IMR-90 (cell line): Measurements from ENCODE around the gene LRP1B. TPM values are rescaled to one million over a fixed set of nuclear protein-coding genes. Genes with fewer than 3 reads are reported as not detected.

Experiments used
- ATAC-seq: fragments of 200-7000 bp; cut with Tn5 transposase; 2 replicates; pipeline ENCODE4 v1.9.1; 2020; ENCODE audit warnings: low read depth, mild to moderate bottlenecking, moderate library complexity
- BruUV-seq: library from RNA; stranded (reverse); fragments of 400-500 nt; replicated peaks from 2 replicates; lab custom pipeline; 2021; lab: Mats Ljungman, UMichigan
- CTCF ChIA-PET: fragments of 300-600 bp; formaldehyde crosslinking; extraction: SDS; loops from one replicate; lab custom pipeline; 2021; ENCODE audit warnings: antibody characterized with exemption; lab: Yijun Ruan, JAX
- POLR2A ChIA-PET: fragments of 300-600 bp; sonication (Branson Sonifier 250); formaldehyde crosslinking; loops from one replicate; lab custom pipeline; 2022; ENCODE audit warnings: antibody characterized with exemption; ENCODE audit not compliant: unreplicated experiment; lab: Charles Lee
- DNase-seq: peaks from one replicate; pipeline ENCODE4 v3.0.0; 2013
- H2AFZ ChIP-seq: replicated peaks from 2 replicates; pipeline ENCODE3; 2013; ENCODE audit warnings: low read length, mild to moderate bottlenecking; ENCODE audit not compliant: poor library complexity
- H2AK5ac ChIP-seq: 2 replicates; pipeline ENCODE4 v1.6.1; 2013; ENCODE audit warnings: low read depth, low read length, inconsistent platforms
- H2AK9ac ChIP-seq: replicated peaks from 2 replicates; pipeline ENCODE3; 2013; ENCODE audit warnings: mild to moderate bottlenecking, low read depth, low read length, moderate library complexity; ENCODE audit not compliant: poor library complexity
- H2BK120ac ChIP-seq: 2 replicates; pipeline ENCODE4 v1.6.1; 2013; ENCODE audit warnings: low read depth, low read length, inconsistent platforms
- H2BK15ac ChIP-seq: 3 replicates; pipeline ENCODE4 v1.6.1; 2013; ENCODE audit warnings: low read depth, low read length, inconsistent platforms
- H2BK20ac ChIP-seq: 2 replicates; pipeline ENCODE4 v1.6.1; 2013; ENCODE audit warnings: low read depth, mild to moderate bottlenecking, inconsistent platforms, low read length, moderate library complexity
- H2BK5ac ChIP-seq: 2 replicates; pipeline ENCODE4 v1.6.1; 2013; ENCODE audit warnings: mild to moderate bottlenecking, low read depth, low read length, inconsistent platforms; ENCODE audit not compliant: poor library complexity, severe bottlenecking
- H3K14ac ChIP-seq: replicated peaks from 2 replicates; pipeline ENCODE4 v1.6.1; 2013; ENCODE audit warnings: low read depth, low read length, inconsistent platforms
- H3K18ac ChIP-seq: 2 replicates; pipeline ENCODE4 v1.6.1; 2013; ENCODE audit warnings: low read depth, low read length, control low read depth
- H3K23ac ChIP-seq: 2 replicates; pipeline ENCODE4 v1.6.1; 2013; ENCODE audit warnings: low read depth, low read length, inconsistent platforms
- H3K27ac ChIP-seq: 2 replicates; pipeline ENCODE4 v1.5.1; 2013; ENCODE audit warnings: mild to moderate bottlenecking, control low read depth, low read length; ENCODE audit not compliant: insufficient read depth
- H3K27me3 ChIP-seq: 2 replicates; pipeline ENCODE4 v1.6.1; 2013; ENCODE audit warnings: low read length; ENCODE audit not compliant: control insufficient read depth, insufficient read depth
- H3K36me3 ChIP-seq: 2 replicates; pipeline ENCODE4 v1.6.1; 2013; ENCODE audit warnings: low read length, mixed read lengths; ENCODE audit not compliant: control insufficient read depth, insufficient read depth
- H3K4ac ChIP-seq: 2 replicates; pipeline ENCODE4 v1.6.1; 2013; ENCODE audit warnings: low read depth, low read length, inconsistent platforms
- H3K4me1 ChIP-seq: 2 replicates; pipeline ENCODE4 v1.6.1; 2013; ENCODE audit warnings: low read length, mixed read lengths; ENCODE audit not compliant: control insufficient read depth, insufficient read depth
- H3K4me2 ChIP-seq: 2 replicates; pipeline ENCODE4 v1.6.1; 2013; ENCODE audit warnings: low read depth, mild to moderate bottlenecking, control low read depth, low read length, moderate library complexity
- H3K4me3 ChIP-seq: 2 replicates; pipeline ENCODE4 v1.5.1; 2013; ENCODE audit warnings: low read depth, mild to moderate bottlenecking, control low read depth, low read length, moderate library complexity; ENCODE audit not compliant: insufficient read depth
- H3K56ac ChIP-seq: 2 replicates; pipeline ENCODE4 v1.6.1; 2013; ENCODE audit warnings: low read length, inconsistent platforms; ENCODE audit not compliant: insufficient read depth; ENCODE audit errors: extremely low read depth
- H3K79me1 ChIP-seq, 2 experiments: 2 replicates each; pipeline ENCODE4 v1.6.1; 2013; ENCODE audit warnings: low read length in 2 of 2, inconsistent platforms in 1 of 2, low read depth in 1 of 2
- H3K9ac ChIP-seq: 2 replicates; pipeline ENCODE4 v1.6.1; 2013; ENCODE audit warnings: low read depth, low read length, control low read depth
- H3K9me1 ChIP-seq: 2 replicates; pipeline ENCODE4 v1.6.1; 2013; ENCODE audit warnings: low read length, inconsistent platforms; ENCODE audit not compliant: insufficient read depth
- H3K9me3 ChIP-seq: 2 replicates; pipeline ENCODE4 v1.6.1; 2013; ENCODE audit warnings: low read length; ENCODE audit not compliant: control insufficient read depth, insufficient read depth
- H4K20me1 ChIP-seq: 2 replicates; pipeline ENCODE4 v1.6.1; 2013; ENCODE audit warnings: low read length, inconsistent platforms; ENCODE audit not compliant: insufficient read depth
- H4K5ac ChIP-seq: 2 replicates; pipeline ENCODE4 v1.6.1; 2013; ENCODE audit warnings: mild to moderate bottlenecking, low read depth, low read length, control low read depth
- H4K8ac ChIP-seq, 2 experiments: 2 replicates each; pipeline ENCODE4 v1.6.1; 2013; ENCODE audit warnings: low read depth in 2 of 2, low read length in 2 of 2, control low read depth in 1 of 2, inconsistent platforms in 1 of 2
- H4K91ac ChIP-seq: 2 replicates; pipeline ENCODE4 v1.6.1; 2013; ENCODE audit warnings: low read depth, low read length, inconsistent platforms; ENCODE audit not compliant: insufficient read depth
- BHLHE40 ChIP-seq: fragments of 150-350 bp; IDR thresholded peaks from 2 replicates; pipeline ENCODE4 v1.6.1; 2016; ENCODE audit warnings: mild to moderate bottlenecking, low read depth, low read length
- CEBPB ChIP-seq: IDR thresholded peaks from 2 replicates; pipeline ENCODE4 v1.6.1; 2012; ENCODE audit warnings: low read depth, low read length, improper control_type of control experiment
- CHD1 ChIP-seq: IDR thresholded peaks from 2 replicates; pipeline ENCODE4 v1.6.1; 2012; ENCODE audit warnings: low read depth, low read length, improper control_type of control experiment
- CTCF ChIP-seq: conservative IDR thresholded peaks from 2 replicates; pipeline ENCODE4 v1.5.1; 2012; ENCODE audit warnings: mild to moderate bottlenecking, low read depth, low read length, improper control_type of control experiment
- ELK1 ChIP-seq: fragments of 150-350 bp; IDR thresholded peaks from 2 replicates; pipeline ENCODE4 v1.6.1; 2016; ENCODE audit warnings: low read depth, mild to moderate bottlenecking, low read length, moderate library complexity, borderline replicate concordance
- FOS ChIP-seq: fragments of 150-350 bp; IDR thresholded peaks from 2 replicates; pipeline ENCODE4 v1.6.1; 2016; ENCODE audit warnings: low read depth, low read length
- MAFK ChIP-seq: IDR thresholded peaks from 2 replicates; pipeline ENCODE4 v1.6.1; 2012; ENCODE audit warnings: low read depth, low read length, improper control_type of control experiment
- MAZ ChIP-seq: IDR thresholded peaks from 2 replicates; pipeline ENCODE4 v1.6.1; 2012; ENCODE audit warnings: low read depth, mild to moderate bottlenecking, low read length, improper control_type of control experiment, moderate library complexity, borderline replicate concordance
- MXI1 ChIP-seq: IDR thresholded peaks from 2 replicates; pipeline ENCODE4 v1.6.1; 2012; ENCODE audit warnings: low read depth, mild to moderate bottlenecking, low read length, moderate library complexity, borderline replicate concordance
- NFE2L2 ChIP-seq: fragments of 150-350 bp; IDR thresholded peaks from 2 replicates; pipeline ENCODE4 v1.6.1; 2016; ENCODE audit warnings: low read depth, mild to moderate bottlenecking, low read length
- POLR2A ChIP-seq: IDR thresholded peaks from 2 replicates; pipeline ENCODE4 v1.6.1; 2012; ENCODE audit warnings: mild to moderate bottlenecking, low read depth, low read length
- RAD21 ChIP-seq: IDR thresholded peaks from 2 replicates; pipeline ENCODE4 v1.6.1; 2012; ENCODE audit warnings: low read length, improper control_type of control experiment
- RCOR1 ChIP-seq: IDR thresholded peaks from 2 replicates; pipeline ENCODE4 v1.6.1; 2012; ENCODE audit warnings: mild to moderate bottlenecking, low read length, improper control_type of control experiment; ENCODE audit not compliant: insufficient replicate concordance
- RFX5 ChIP-seq: IDR thresholded peaks from 2 replicates; pipeline ENCODE4 v1.8.0; 2012; ENCODE audit warnings: low read depth, mild to moderate bottlenecking, low read length, moderate library complexity
- SMC3 ChIP-seq: fragments of 150-350 bp; IDR thresholded peaks from 2 replicates; pipeline ENCODE4 v1.6.1; 2016; ENCODE audit warnings: low read depth, mild to moderate bottlenecking, antibody characterized with exemption, low read length, moderate library complexity
- USF2 ChIP-seq: fragments of 150-350 bp; IDR thresholded peaks from 2 replicates; pipeline ENCODE4 v1.6.1; 2017; ENCODE audit warnings: mild to moderate bottlenecking, antibody characterized with exemption, low read length, low read depth
- WGBS, 2 experiments: methylation state at CpG; one replicate each; pipeline versions ENCODE4 v1.1.5 to v1.1.7; 2013; ENCODE audit warnings: missing lambda C conversion rate in 2 of 2; ENCODE audit not compliant: insufficient read length in 1 of 2; ENCODE audit errors: extremely low coverage in 2 of 2; 5-methylcytosine and 5-hydroxymethylcytosine counted together
- dilution Hi-C: fragments of 300-500 bp; cut with HindIII; formaldehyde crosslinking; loops from one replicate; pipeline ENCODE4 v1.14.3; 2018; ENCODE audit warnings: low sequenced_read_pairs; ENCODE audit not compliant: unreplicated experiment
- in situ Hi-C: fragments of 300-500 bp; cut with MboI; formaldehyde crosslinking; loops from 3 replicates; pipeline ENCODE4 v1.14.3; 2019; ENCODE audit warnings: low sequenced_read_pairs, inconsistent platforms, mixed read lengths
- intact Hi-C: fragments of 100-400 bp; cut with micrococcal nuclease; formaldehyde crosslinking; loops from 2 replicates; pipeline ENCODE4 v1.10.0; 2022
- polyA plus RNA-seq, 3 experiments: library from polyadenylated mRNA; depleted of rRNA; stranded (reverse); fragments of >200 nt; gene quantifications; 2 replicates each; pipeline ENCODE4 v1.2.3, GENCODE V29; 2012; ENCODE audit warnings: low replicate concordance in 1 of 3
- total RNA-seq: library from RNA; depleted of rRNA; stranded (reverse); fragments of >200 nt; gene quantifications from 2 replicates; pipeline ENCODE4 v1.2.3, GENCODE V29; 2012

LRP1B gene
- total and polyA plus RNA-seq, 2 of the 4 experiments (the other 2 are of a cell fraction), result under 0.01 to 0.02 TPM

- H3K4ac ChIP-seq, result no peak overlapping the region
- H2AK5ac ChIP-seq, result no peak overlapping the region
- no peak overlapping the region for H4K91ac ChIP-seq
- H2AFZ ChIP-seq, result no peak overlapping the region
- ChIA-PET POLR2A (no interaction called here), CTCF (no interaction called here)
- no peaks in the 10 kb centered on the region for H4K20me1 ChIP-seq
- no peak overlapping the region for H3K14ac ChIP-seq
- H3K9me1 ChIP-seq, result no peaks in the 10 kb centered on the region
- intact Hi-C loops (no loop called here), in situ Hi-C loops (no loop called here), dilution Hi-C loops (no loop called here)
- no peak overlapping the region for H3K56ac ChIP-seq
- no TSS peak for BruUV-seq
- H4K5ac ChIP-seq, result no peak overlapping the region
- H2BK5ac ChIP-seq, result no peak overlapping the region
- no peaks in the 10 kb centered on the region for H3K9me3 ChIP-seq
- H2BK20ac ChIP-seq, result no peak overlapping the region
- H2BK120ac ChIP-seq, result no peak overlapping the region
- H2BK15ac ChIP-seq, result no peak overlapping the region
- H3K23ac ChIP-seq, result no peak overlapping the region
- H4K8ac ChIP-seq, result no peak overlapping the region
- H3K27me3 ChIP-seq, result no peaks in the 10 kb centered on the region
- H3K36me3 ChIP-seq, result no peaks in the 10 kb centered on the region
- H3K4me1 ChIP-seq, result no peaks in the 10 kb centered on the region
- H3K18ac ChIP-seq, result no peak overlapping the region
- TF ChIP-seq MXI1 (no peak), MAFK (no peak), NFE2L2 (no peak), CTCF (no peak), ELK1 (no peak), CEBPB (no peak), USF2 (no peak), RAD21 (no peak), BHLHE40 (no peak), SMC3 (no peak), RFX5 (no peak), FOS (no peak), MAZ (no peak), POLR2A (no peak), CHD1 (no peak), RCOR1 (no peak)
- H3K4me3 ChIP-seq, result no peak overlapping the region
- no peaks in the 10 kb centered on the region for H3K79me1 ChIP-seq
- no peak overlapping the region for H3K9ac ChIP-seq
- no peak overlapping the region for H2AK9ac ChIP-seq
- no peak for DNase-seq
- WGBS, 2 experiments, result no CpG with 5 or more reads among the region's 2 CpGs
- no peak for ATAC-seq
- H3K4me2 ChIP-seq, result no peak overlapping the region
- H3K27ac ChIP-seq, result no peak overlapping the region
Measured at GRCh38 chr2:141598982-141599381, 531.8 kb downstream of the LRP1B start.
